NAMALWA (cell line): ENCODE measurements around the gene SLC2A5.

Experiments
- DNase-seq: peaks from one replicate; pipeline ENCODE4 v3.0.0-alpha.2; 2015; ENCODE audit warnings: low spot score

Gene SLC2A5

GRCh38 chr1:9062021-9062471 is 7.4 kb downstream of the SLC2A5 start:
- DNase-seq: no peak

- DNase-seq: no peak
Measured at GRCh38 chr1:9061252-9061960, 8.0 kb downstream of the SLC2A5 start.

- peak; percentile 44 for DNase-seq
Measured at GRCh38 chr1:9059891-9060744, 9.3 kb downstream of the SLC2A5 start.

- DNase-seq: no peak
Measured at GRCh38 chr1:9058465-9058864, 11.0 kb downstream of the SLC2A5 start.

GRCh38 chr1:9057851-9058250 is 11.6 kb downstream of the SLC2A5 start:
- no peak for DNase-seq

- DNase-seq: no peak
Measured at GRCh38 chr1:9052272-9053049, 17.0 kb downstream of the SLC2A5 start.

- no peak for DNase-seq
Measured at GRCh38 chr1:9051379-9051778, 18.1 kb downstream of the SLC2A5 start.

GRCh38 chr1:9050803-9051202 is 18.6 kb downstream of the SLC2A5 start:
- no peak for DNase-seq

GRCh38 chr1:9048551-9048950 is 20.9 kb downstream of the SLC2A5 start:
- no peak for DNase-seq

- no peak for DNase-seq
Measured at GRCh38 chr1:9047019-9047418, 22.4 kb downstream of the SLC2A5 start.

GRCh38 chr1:9045861-9046510 is 23.4 kb downstream of the SLC2A5 start:
- no peak for DNase-seq

GRCh38 chr1:9044236-9044635 is 25.2 kb downstream of the SLC2A5 start:
- DNase-seq: no peak

- DNase-seq: no peak
Measured at GRCh38 chr1:9042272-9042671, 27.2 kb downstream of the SLC2A5 start.

- no peak for DNase-seq
Measured at GRCh38 chr1:9041116-9041779, 28.2 kb downstream of the SLC2A5 start.

GRCh38 chr1:9040659-9041030 is 28.8 kb downstream of the SLC2A5 start:
- DNase-seq: no peak

GRCh38 chr1:9039761-9040658 is 29.4 kb downstream of the SLC2A5 start:
- no peak for DNase-seq

GRCh38 chr1:9038881-9039760 is 30.3 kb downstream of the SLC2A5 start:
- no peak for DNase-seq

- DNase-seq: no peak
Measured at GRCh38 chr1:9038338-9038650, 31.1 kb downstream of the SLC2A5 start.

- peak; percentile 75 for DNase-seq
Measured at GRCh38 chr1:9037476-9038337, 31.7 kb downstream of the SLC2A5 start.
